ENCODE measurements around the gene CCDC57.

Gene CCDC57

DNA sequence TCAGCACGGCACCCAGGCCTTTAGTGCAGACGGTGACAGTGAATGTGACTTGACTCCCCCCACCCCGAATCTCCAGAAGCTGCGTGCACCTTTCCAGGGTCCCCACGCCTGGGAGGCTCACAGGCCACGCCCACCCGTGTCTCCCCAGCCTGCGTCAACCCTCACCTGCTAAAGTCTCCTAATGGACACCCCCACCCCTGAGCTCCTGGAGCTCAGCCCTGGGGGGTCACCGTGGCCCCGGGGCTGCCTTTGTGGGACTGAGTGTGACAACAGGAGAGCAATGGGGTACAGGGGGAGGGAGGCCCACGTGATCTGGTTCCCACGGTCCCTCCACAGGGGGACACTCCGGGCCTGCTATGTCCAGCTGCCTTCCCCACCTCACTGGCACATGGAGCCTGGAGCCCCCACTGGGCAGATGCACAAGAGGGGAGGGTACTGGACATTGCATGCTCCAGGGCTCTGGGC lies 107.2 kb downstream of the CCDC57 start:
- no peak overlapping the region for H3K4me3 ChIP-seq (ENCODE audit: low read depth, low read length)
- TF ChIP-seq, protein P1, sequence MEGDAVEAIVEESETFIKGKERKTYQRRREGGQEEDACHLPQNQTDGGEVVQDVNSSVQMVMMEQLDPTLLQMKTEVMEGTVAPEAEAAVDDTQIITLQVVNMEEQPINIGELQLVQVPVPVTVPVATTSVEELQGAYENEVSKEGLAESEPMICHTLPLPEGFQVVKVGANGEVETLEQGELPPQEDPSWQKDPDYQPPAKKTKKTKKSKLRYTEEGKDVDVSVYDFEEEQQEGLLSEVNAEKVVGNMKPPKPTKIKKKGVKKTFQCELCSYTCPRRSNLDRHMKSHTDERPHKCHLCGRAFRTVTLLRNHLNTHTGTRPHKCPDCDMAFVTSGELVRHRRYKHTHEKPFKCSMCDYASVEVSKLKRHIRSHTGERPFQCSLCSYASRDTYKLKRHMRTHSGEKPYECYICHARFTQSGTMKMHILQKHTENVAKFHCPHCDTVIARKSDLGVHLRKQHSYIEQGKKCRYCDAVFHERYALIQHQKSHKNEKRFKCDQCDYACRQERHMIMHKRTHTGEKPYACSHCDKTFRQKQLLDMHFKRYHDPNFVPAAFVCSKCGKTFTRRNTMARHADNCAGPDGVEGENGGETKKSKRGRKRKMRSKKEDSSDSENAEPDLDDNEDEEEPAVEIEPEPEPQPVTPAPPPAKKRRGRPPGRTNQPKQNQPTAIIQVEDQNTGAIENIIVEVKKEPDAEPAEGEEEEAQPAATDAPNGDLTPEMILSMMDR (IDR thresholded peaks at IDR 0.05; ENCODE audit: low read depth, low read length): no peak

DNA sequence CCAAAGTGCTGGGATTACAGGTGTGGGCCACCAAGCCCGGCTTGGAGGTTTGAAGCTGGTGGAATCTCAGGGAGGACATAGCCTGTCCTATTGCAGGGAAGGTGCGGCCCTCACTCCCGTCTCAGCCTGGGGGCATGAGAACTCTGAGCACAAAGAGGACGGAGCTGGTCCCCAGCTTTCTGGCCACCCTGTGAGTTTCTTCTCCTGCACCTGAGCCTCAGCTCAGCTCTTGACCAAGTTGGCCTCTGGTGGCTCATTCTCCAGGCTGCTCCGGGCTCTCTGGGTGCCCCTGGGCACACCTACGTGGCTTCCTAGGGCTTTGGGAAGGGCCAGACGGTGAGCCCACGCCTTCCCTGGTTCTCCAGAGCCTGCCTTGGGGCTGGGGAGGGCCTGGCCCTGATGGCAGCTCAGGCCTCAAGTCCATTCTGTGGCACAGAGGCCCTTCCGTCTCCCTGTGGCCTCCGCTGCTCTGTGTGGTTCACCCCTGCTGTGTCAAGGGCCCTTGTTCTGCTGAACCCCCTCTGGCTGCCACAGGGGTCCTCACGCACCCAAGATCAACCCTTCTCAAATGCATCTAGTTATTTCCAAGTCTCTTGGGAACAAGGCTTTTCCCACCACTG lies 107.7 kb downstream of the CCDC57 start:
- TF ChIP-seq, protein P1 (IDR thresholded peaks at IDR 0.05; ENCODE audit: low read depth, low read length): no peak
- no peak overlapping the region for H3K4me3 ChIP-seq (ENCODE audit: low read depth, low read length)

- no peak overlapping the region for H3K4me3 ChIP-seq (ENCODE audit: low read depth, low read length)
- TF ChIP-seq, protein P1 (IDR thresholded peaks at IDR 0.05; ENCODE audit: low read depth, low read length): no peak
These were observed 108.8 kb downstream of the CCDC57 start for GRCh38 chr17:82103553-82104451.

DNA sequence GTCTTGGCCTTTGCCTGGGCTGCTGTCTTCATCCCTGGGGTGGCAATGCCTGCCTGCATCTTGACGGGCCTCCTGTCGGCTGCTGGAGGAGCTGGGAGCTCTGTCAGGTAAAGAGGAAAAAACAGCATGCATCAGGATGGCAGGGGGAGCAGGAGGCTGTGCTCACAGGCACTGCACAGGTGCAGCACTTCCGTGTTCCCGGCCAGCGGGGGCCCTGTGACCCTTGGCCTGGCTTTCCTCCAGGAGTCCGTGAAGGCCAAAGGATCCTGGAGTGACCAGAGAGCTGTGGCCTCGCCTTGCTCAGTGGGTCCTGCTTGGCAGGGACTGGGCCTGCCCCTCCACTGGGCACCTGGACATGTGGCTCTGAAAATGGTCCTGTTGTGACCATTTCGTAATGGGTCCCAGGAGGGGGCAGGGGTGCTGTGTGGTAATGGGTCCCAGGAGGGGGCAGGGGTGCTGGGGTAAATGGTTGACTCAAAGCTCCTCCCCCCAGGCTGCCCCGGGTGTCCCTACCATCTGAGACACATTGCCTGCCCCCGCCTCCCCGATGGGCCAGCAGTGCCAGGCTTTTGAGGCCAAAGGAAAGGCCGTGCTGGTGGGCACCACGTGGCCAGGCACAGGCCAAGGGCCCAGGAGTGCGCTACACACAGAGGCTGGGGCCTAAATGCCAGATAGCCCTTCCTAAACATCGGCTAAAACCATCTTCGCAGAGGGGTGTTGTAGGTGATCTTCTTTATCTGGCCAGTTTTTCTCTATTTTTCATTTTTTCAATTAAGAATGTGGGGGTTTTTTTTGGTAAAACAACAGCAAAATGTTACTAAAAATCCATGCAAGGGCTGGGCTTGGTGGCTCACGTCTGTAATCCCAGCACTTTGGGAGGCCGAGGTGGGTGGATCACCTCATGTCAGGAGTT lies 110.6 kb downstream of the CCDC57 start:
- TF ChIP-seq, protein P1 (IDR thresholded peaks at IDR 0.05; ENCODE audit: low read depth, low read length): no peak

GRCh38 chr17:82101301-82101715 lies 111.3 kb downstream of the CCDC57 start:
- TF ChIP-seq, protein P1 (IDR thresholded peaks at IDR 0.05; ENCODE audit: low read depth, low read length): no peak
- H3K4me3 ChIP-seq (ENCODE audit: low read depth, low read length): no peak overlapping the region

More for the DNA sequence above, 110.6 kb downstream of the CCDC57 start:
- H3K4me3 ChIP-seq (ENCODE audit: low read depth, low read length): no peak overlapping the region

DNA sequence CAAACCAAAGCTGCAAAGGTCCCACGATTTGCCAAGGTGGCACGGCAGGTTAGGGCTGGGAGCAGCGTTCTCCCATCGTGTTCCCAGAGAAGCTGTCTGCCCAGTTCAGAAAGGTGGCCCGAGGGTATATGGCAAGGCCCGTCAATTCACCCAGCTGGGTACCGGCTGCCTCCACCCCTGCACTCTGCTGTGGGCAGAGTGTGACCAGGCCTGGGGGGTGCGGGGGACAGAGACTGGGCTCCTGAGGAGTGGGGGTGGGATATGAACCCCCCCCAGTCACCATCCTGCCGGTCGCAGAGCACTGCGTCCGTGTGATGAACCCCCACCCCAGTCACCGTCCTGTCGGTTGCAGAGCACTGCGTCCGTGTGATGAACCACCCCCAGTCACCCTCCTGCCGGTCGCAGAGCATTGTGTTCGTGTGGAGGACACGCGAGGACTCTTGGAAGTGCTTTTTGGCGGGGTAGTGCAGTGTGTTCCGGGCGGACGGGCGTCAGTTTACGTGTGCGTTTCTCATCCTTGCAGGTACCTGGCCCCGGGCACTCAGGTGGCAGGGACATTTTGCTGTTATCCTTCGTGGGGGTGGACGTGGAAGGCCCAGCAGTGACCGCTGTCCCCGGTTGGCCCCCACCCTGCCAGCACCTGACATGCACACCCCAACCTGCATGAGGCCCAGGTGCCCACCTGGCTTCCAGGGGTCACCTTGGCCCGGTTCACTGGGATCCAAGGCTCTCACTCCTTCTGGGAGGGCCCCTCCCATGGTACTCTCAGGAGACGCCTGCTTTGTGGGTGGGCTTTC lies 111.9 kb downstream of the CCDC57 start:
- no peak overlapping the region for H3K4me3 ChIP-seq (ENCODE audit: low read depth, low read length)

More for the DNA sequence above, 111.9 kb downstream of the CCDC57 start:
- TF ChIP-seq, protein P1 (IDR thresholded peaks at IDR 0.05; ENCODE audit: low read depth, low read length): no peak

All from WI38 (cell line).